Activated CD8-positive, alpha-beta memory T cell treated with anti-CD3 and anti-CD28 coated beads, Interleukin-2, amount 50 U/mL, for 1 hour (primary cell): ENCODE results near the gene MT1X.
A peak's percentile ranks its signal among the peaks of the same experiment; 100 is the strongest.
"Not testable (repeated sequence)": the region's sequence is repeated elsewhere in the genome, so short reads cannot be mapped to it uniquely, and the experiment has no call there.

Source experiments
- DNase-seq: peaks from one replicate; pipeline ENCODE4 v3.0.0-alpha.2; 2020; ENCODE audit errors: extremely low read depth

Gene MT1X

DNA sequence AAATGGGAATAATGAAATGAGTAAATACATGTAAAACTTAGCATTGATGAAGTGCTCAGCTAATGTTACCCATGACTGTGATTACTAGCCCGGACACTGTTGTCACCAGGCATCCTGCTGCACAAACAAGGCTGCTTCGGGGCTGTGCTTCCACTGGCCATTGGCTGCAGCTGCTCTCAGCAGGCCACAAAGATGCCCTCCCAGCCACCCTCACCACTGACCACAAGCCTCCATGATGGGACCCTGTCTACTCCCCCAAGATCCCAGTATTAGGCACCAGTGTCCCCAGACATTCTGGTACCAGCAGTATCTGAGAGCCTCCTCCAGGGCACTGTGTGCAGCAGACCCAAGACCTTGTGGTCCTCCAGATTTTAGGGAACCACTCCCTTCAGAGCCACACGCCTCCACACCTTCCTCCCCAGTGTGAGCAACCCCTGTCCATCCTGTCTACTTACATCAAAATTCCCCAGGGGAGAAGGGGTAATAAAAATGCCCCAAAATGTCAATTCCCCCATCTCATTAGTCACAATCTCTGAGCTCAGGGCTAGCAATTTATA, 28.0 kb downstream of the MT1X start:
- no peak for DNase-seq

- DNase-seq: no peak
Observed at GRCh38 chr16:56711862-56712261, 29.6 kb downstream of the MT1X start.

- no peak for DNase-seq
Observed at GRCh38 chr16:56713794-56714193, 31.5 kb downstream of the MT1X start.

DNA sequence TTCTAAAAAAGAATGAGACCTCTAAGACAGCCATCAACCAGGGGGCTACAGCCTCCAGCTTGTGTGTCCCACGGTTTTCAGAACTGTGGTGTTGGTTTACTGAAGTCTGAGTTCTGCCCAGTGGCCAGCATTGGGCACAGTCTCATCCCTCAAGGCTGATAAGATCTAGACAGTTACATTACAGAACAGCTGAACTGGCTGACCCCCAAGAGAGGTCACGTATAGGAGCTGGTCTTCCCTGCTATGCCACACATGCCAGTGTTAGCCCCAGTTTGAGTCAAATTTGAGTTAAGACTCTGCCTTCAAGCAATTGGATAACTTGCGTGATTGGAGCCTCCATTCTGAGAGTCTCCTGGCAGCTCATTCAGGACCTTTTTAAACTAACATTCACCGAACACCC, 32.9 kb downstream of the MT1X start:
- DNase-seq: no peak

- DNase-seq: no peak
Observed at GRCh38 chr16:56716761-56717160, 34.5 kb downstream of the MT1X start.

DNA sequence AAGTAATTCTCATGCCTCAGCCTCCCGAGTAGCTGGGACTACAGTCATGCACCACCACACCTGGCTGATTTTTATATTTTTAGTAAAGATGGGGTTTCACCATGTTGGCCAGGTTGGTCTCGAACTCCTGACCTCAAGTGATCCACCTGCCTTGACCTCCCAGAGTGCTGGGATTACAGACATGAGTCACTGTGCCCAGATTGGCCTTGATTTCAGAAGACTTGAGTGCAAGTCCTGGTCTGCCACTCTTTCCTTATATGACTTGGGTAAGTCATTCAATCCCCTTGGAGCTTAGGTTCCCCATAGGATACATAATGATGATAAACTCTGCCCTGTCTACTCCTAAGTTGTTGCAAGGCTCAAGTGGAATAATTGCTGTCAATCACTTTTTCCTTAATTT, 35.3 kb downstream of the MT1X start:
- not testable (repeated sequence) for DNase-seq

GRCh38 chr16:56722200-56722842, 40.1 kb downstream of the MT1X start:
- DNase-seq: no peak

- DNase-seq: no peak
Observed at GRCh38 chr16:56724191-56724590, 41.9 kb downstream of the MT1X start.

GRCh38 chr16:56726283-56726682, 44.0 kb downstream of the MT1X start:
- DNase-seq: no peak

GRCh38 chr16:56726926-56727325, 44.7 kb downstream of the MT1X start:
- DNase-seq: no peak

- DNase-seq: no peak
Observed at GRCh38 chr16:56728027-56728426, 45.8 kb downstream of the MT1X start.

GRCh38 chr16:56728980-56729734, 46.9 kb downstream of the MT1X start:
- no peak for DNase-seq

DNA sequence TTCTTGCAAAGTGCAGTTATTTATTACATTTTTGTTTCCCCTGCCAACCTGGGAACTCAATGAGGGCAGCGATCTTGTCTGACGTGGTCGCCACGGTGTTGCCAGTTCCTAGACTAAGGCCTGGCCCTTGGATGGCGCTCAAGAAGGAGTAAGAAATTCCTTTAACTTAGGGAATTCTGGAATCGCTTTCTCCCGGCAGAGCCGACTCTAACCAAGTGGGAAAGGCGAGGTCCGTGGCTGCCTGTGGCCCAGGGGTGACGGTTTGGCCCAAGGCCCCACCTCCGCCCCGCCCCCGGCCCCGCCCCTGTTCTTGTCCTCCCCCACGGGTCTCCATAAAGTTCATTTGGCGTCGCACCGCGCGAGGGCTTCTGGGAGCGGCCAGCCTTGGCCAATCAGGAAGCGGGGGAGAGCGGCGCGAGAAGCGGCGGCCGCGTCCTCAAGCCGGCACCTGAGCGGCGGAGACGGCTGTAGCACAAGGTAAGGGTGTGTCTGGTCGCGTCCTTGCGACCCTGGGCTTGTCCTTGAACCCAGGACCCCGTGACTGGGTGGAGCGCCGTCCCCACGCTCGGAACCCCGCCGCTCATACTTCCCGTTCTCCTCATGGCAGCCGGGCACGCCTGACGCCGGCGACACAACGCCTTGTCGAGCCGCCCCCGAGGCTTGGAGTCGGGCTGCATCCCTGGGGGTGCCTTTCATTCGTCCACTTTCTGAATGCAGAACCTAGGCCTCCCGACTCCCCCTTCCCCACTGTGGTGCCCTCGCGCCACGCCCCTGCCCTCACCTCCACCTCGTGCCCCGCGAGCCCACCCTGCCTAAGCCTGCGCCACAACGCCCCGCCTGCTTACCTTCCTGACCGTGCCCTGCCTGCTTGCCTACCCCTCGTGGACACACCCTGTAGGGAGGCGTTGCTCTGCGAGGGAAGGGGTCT, 47.7 kb downstream of the MT1X start, which contains the start of gene NUP93:
Gene NUP93 (plus strand): TSS at position 395 of the 928 bp plus-strand sequence. CDS start 18,119 bp downstream, outside the sequence.
- peak; percentile 73 for DNase-seq

GRCh38 chr16:56732366-56732765, 50.1 kb downstream of the MT1X start:
- DNase-seq: no peak

DNA sequence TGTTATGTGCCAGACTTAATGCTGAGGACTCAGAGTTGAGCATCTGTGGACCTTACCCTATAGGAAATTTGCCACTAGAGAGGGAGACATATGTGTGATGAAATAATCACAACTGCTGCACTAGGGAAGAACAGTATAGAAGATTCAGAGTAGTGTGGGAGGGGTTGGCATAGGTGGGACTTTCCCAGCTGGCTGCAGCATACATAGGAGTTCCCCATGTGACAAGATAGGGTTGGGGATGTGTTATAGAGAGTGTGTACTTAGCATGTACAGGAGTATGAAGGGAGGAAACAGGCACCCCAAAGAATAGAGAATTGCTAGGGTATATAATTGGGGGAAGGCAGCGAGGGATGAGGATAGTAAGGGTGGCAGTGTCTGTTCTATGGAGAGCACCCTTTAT, 50.6 kb downstream of the MT1X start:
- no peak for DNase-seq
